ENCODE measurements around the gene RASA3. TPM values are rescaled to one million over a fixed set of nuclear protein-coding genes. Genes with fewer than 3 reads are reported as not detected.
A peak's percentile ranks its signal among the peaks of the same experiment; 100 is the strongest.

The RASA3 gene
- total RNA-seq, 1 experiment from 2014 or later: 10.0 TPM

- no peaks in the 10 kb centered on the region for H4K20me1 ChIP-seq (ENCODE audit: insufficient read depth)
- no peak overlapping the region for H3K27ac ChIP-seq
- no peaks in the 10 kb centered on the region for H3K79me2 ChIP-seq (ENCODE audit: low read depth)
- H3K9me3 ChIP-seq (ENCODE audit: insufficient read depth, low read depth): no peaks in the 10 kb centered on the region
- H2AFZ ChIP-seq: no peak overlapping the region
- CTCF ChIA-PET: no interaction called here
- H3F3A ChIP-seq (ENCODE audit: insufficient read depth, low read depth): no peaks in the 10 kb centered on the region
- TF ChIP-seq CTCF (conservative IDR thresholded peaks at IDR 0.05) (no peak), EZH2 (IDR thresholded peaks at IDR 0.05; ENCODE audit: low read depth) (no peak)
- no peaks in the 10 kb centered on the region for H3K27me3 ChIP-seq (ENCODE audit: insufficient read depth, low read depth)
- no peaks in the 10 kb centered on the region for H3K36me3 ChIP-seq (ENCODE audit: low read depth)
- H3K4me1 ChIP-seq (replicated peaks; ENCODE audit: insufficient read depth): no peaks in the 10 kb centered on the region
- POLR2A ChIA-PET (ENCODE audit: unreplicated experiment): no interaction called here
- no peaks in the 10 kb centered on the region for H3K9me2 ChIP-seq (ENCODE audit: insufficient read depth)
- intact Hi-C loops (cut with micrococcal nuclease; ENCODE audit: unreplicated experiment): no loop called here
- H3K4me2 ChIP-seq: no peak overlapping the region
- no peak overlapping the region for H3K4me3 ChIP-seq
- no TSS peak for BruUV-seq (replicated peaks)
- DNase-seq: peak in 1 of 2 experiments; percentile 53
Observed at GRCh38 chr13:114004420-114005205, 127.8 kb downstream of the RASA3 start.

GRCh38 chr13:114002771-114003321, 129.6 kb downstream of the RASA3 start:
- no peak for DNase-seq
- intact Hi-C loops (cut with micrococcal nuclease; ENCODE audit: unreplicated experiment): no loop called here
- no peaks in the 10 kb centered on the region for H3K36me3 ChIP-seq (ENCODE audit: low read depth)
- no peak overlapping the region for H3K27ac ChIP-seq
- H3K9me2 ChIP-seq (ENCODE audit: insufficient read depth): no peaks in the 10 kb centered on the region
- BruUV-seq (replicated peaks): no TSS peak
- H3K27me3 ChIP-seq (ENCODE audit: insufficient read depth, low read depth): no peaks in the 10 kb centered on the region
- no peak overlapping the region for H2AFZ ChIP-seq
- ChIA-PET POLR2A (ENCODE audit: unreplicated experiment) (no interaction called here), CTCF (no interaction called here)
- H3K4me3 ChIP-seq: no peak overlapping the region
- H3F3A ChIP-seq (ENCODE audit: insufficient read depth, low read depth): peaks cover 6% of the 10 kb centered on the region
- no peaks in the 10 kb centered on the region for H3K79me2 ChIP-seq (ENCODE audit: low read depth)
- H3K9me3 ChIP-seq (ENCODE audit: insufficient read depth, low read depth): no peaks in the 10 kb centered on the region
- H3K4me1 ChIP-seq (replicated peaks; ENCODE audit: insufficient read depth): peaks cover 4% of the 10 kb centered on the region; the same call in 1 of the 2 replicates
- no peak overlapping the region for H3K4me2 ChIP-seq
- no peaks in the 10 kb centered on the region for H4K20me1 ChIP-seq (ENCODE audit: insufficient read depth)
- TF ChIP-seq EZH2 (IDR thresholded peaks at IDR 0.05; ENCODE audit: low read depth) (no peak), CTCF (conservative IDR thresholded peaks at IDR 0.05) (no peak)

- H3K36me3 ChIP-seq (ENCODE audit: low read depth): no peaks in the 10 kb centered on the region
- H3K79me2 ChIP-seq (ENCODE audit: low read depth): no peaks in the 10 kb centered on the region
- DNase-seq: no peak
- intact Hi-C loops (cut with micrococcal nuclease; ENCODE audit: unreplicated experiment): no loop called here
- H3K27ac ChIP-seq: no peak overlapping the region
- H3K27me3 ChIP-seq (ENCODE audit: insufficient read depth, low read depth): no peaks in the 10 kb centered on the region
- CTCF ChIA-PET: no interaction called here
- no peak for TF ChIP-seq CTCF (conservative IDR thresholded peaks at IDR 0.05)
- no peak for TF ChIP-seq EZH2 (IDR thresholded peaks at IDR 0.05; ENCODE audit: low read depth)
- peaks cover 12% of the 10 kb centered on the region for H3K4me1 ChIP-seq (replicated peaks; ENCODE audit: insufficient read depth)
- no peak overlapping the region for H2AFZ ChIP-seq
- BruUV-seq (replicated peaks): no TSS peak
- H3K4me2 ChIP-seq: no peak overlapping the region
- H4K20me1 ChIP-seq (ENCODE audit: insufficient read depth): no peaks in the 10 kb centered on the region
- H3K4me3 ChIP-seq: no peak overlapping the region
- H3F3A ChIP-seq (ENCODE audit: insufficient read depth, low read depth): peaks cover 14% of the 10 kb centered on the region
- POLR2A ChIA-PET (ENCODE audit: unreplicated experiment): no interaction called here
- no peaks in the 10 kb centered on the region for H3K9me3 ChIP-seq (ENCODE audit: insufficient read depth, low read depth)
- H3K9me2 ChIP-seq (ENCODE audit: insufficient read depth): no peaks in the 10 kb centered on the region
Observed at GRCh38 chr13:114002009-114002544, 130.3 kb downstream of the RASA3 start.
